Measurements from ENCODE around the gene MARS2.
"Not testable (repeated sequence)": the region's sequence is repeated elsewhere in the genome, so short reads cannot be mapped to it uniquely, and the experiment has no call there.

DNA sequence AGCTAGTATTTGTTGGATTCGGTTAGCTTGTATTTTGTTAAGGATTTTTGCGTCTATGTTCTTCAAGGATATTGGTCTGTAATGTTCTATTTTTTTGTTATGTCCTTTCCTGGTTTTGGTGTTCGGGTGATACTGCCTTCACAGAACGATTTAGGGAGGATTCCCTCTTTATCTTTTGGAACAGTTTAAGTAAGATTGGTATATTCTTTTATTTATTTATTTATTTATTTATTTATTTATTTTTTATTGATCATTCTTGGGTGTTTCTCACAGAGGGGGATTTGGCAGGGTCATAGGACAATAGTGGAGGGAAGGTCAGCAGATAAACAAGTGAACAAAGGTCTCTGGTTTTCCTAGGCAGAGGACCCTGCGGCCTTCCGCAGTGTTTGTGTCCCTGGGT lies 10.0 kb upstream of the MARS2 start:
- TF ChIP-seq, protein P1, sequence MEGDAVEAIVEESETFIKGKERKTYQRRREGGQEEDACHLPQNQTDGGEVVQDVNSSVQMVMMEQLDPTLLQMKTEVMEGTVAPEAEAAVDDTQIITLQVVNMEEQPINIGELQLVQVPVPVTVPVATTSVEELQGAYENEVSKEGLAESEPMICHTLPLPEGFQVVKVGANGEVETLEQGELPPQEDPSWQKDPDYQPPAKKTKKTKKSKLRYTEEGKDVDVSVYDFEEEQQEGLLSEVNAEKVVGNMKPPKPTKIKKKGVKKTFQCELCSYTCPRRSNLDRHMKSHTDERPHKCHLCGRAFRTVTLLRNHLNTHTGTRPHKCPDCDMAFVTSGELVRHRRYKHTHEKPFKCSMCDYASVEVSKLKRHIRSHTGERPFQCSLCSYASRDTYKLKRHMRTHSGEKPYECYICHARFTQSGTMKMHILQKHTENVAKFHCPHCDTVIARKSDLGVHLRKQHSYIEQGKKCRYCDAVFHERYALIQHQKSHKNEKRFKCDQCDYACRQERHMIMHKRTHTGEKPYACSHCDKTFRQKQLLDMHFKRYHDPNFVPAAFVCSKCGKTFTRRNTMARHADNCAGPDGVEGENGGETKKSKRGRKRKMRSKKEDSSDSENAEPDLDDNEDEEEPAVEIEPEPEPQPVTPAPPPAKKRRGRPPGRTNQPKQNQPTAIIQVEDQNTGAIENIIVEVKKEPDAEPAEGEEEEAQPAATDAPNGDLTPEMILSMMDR (conservative IDR thresholded peaks at IDR 0.05; ENCODE audit: low read length): not testable (repeated sequence)
- TF ChIP-seq EZH2phosphoT487 (IDR thresholded peaks at IDR 0.05; ENCODE audit: borderline replicate concordance, low read depth, low read length): not testable (repeated sequence)
